Vagina (tissue), 2 donors: ENCODE data around the gene ADARB2. TPM values are rescaled to one million over a fixed set of nuclear protein-coding genes. Genes with fewer than 3 reads are reported as not detected.

Experiments
- DNase-seq, 2 donors: peaks; one replicate each; pipeline ENCODE4 v3.0.0-alpha.2; 2017; ENCODE audit errors: extremely low spot score in 2 of 2
- H3K27ac ChIP-seq: fragments of 200-600 bp; sonication (generic); one replicate; pipeline ENCODE4 v1.5.1; 2019
- H3K27me3 ChIP-seq: fragments of 200-600 bp; sonication (generic); one replicate; pipeline ENCODE4 v1.5.1; 2019
- H3K36me3 ChIP-seq, 2 donors: fragments of 200-600 bp; sonication (generic); one replicate each; pipeline ENCODE4 v1.5.1; 2017 to 2019
- H3K4me1 ChIP-seq: fragments of 200-600 bp; sonication (generic); one replicate; pipeline ENCODE4 v1.5.1; 2019
- H3K4me3 ChIP-seq, 2 donors: fragments of 200-600 bp; sonication (generic); 1 replicate in 1 of 2; 2 replicates in 1 of 2; pipeline ENCODE4 v1.5.1; 2016 to 2019
- H3K9me3 ChIP-seq: fragments of 200-600 bp; sonication (generic); one replicate; pipeline ENCODE4 v1.5.1; 2019
- CTCF ChIP-seq, 3 experiments: fragments of 450-650 bp in 2 of 3; fragments of 200-600 bp in 1 of 3; sonication (generic) in 1 of 3; IDR thresholded peaks; one replicate each; pipeline ENCODE4 v1.5.1; 2017 to 2019; ENCODE audit warnings: antibody characterized with exemption in 3 of 3, mild to moderate bottlenecking in 2 of 3, moderate library complexity in 2 of 3
- POLR2A ChIP-seq, 2 donors: fragments of 450-650 bp; IDR thresholded peaks; one replicate each; pipeline ENCODE4 v1.6.1; 2017; ENCODE audit warnings: antibody characterized with exemption in 2 of 2, mild to moderate bottlenecking in 2 of 2, moderate library complexity in 2 of 2
- POLR2AphosphoS5 ChIP-seq, 2 donors: sonication (generic); formaldehyde crosslinking; IDR thresholded peaks; one replicate each; pipeline ENCODE4 v1.9.0; 2017; ENCODE audit warnings: antibody characterized with exemption in 2 of 2, mild to moderate bottlenecking in 2 of 2, low read depth in 1 of 2; ENCODE audit not compliant: insufficient read depth in 1 of 2
- intact Hi-C: fragments of 100-400 bp; cut with DNase I; formaldehyde crosslinking; loops from one replicate; pipeline ENCODE4 v1.15.1; 2023
- total RNA-seq: library from RNA; depleted of rRNA; stranded (reverse); fragments of >200 nt; gene quantifications from one replicate; pipeline ENCODE4 v1.2.3, GENCODE V29; 2016

ADARB2 gene
- total RNA-seq, 1 donor from 2014 or later: 3.4 TPM

- H3K36me3 ChIP-seq: no peaks in the 10 kb centered on the region
- H3K27ac ChIP-seq: no peak overlapping the region
- TF ChIP-seq POLR2AphosphoS5 (IDR thresholded peaks at IDR 0.05; ENCODE audit: insufficient read depth in 1 of 2, low read depth in 1 of 2) (no peak), CTCF (IDR thresholded peaks at IDR 0.05) (no peak), POLR2A (IDR thresholded peaks at IDR 0.05) (no peak)
- H3K9me3 ChIP-seq: no peaks in the 10 kb centered on the region
- intact Hi-C loops: no loop called here
- no peaks in the 10 kb centered on the region for H3K4me1 ChIP-seq
- no peak for DNase-seq
- no peak overlapping the region for H3K4me3 ChIP-seq
- H3K27me3 ChIP-seq: no peaks in the 10 kb centered on the region
Measured at GRCh38 chr10:1678084-1678483, 59.2 kb downstream of the ADARB2 start.

GRCh38 chr10:1677307-1677939 is 59.9 kb downstream of the ADARB2 start:
- H3K4me3 ChIP-seq: no peak overlapping the region
- TF ChIP-seq POLR2AphosphoS5 (IDR thresholded peaks at IDR 0.05; ENCODE audit: insufficient read depth in 1 of 2, low read depth in 1 of 2): no peak
- no peak for TF ChIP-seq POLR2A (IDR thresholded peaks at IDR 0.05)
- no peak for TF ChIP-seq CTCF (IDR thresholded peaks at IDR 0.05)
- H3K36me3 ChIP-seq: no peaks in the 10 kb centered on the region
- intact Hi-C loops: no loop called here
- no peaks in the 10 kb centered on the region for H3K27me3 ChIP-seq
- no peaks in the 10 kb centered on the region for H3K9me3 ChIP-seq
- no peak for DNase-seq
- H3K27ac ChIP-seq: no peak overlapping the region
- no peaks in the 10 kb centered on the region for H3K4me1 ChIP-seq

- intact Hi-C loops: no loop called here
- H3K27ac ChIP-seq: no peak overlapping the region
- H3K27me3 ChIP-seq: no peaks in the 10 kb centered on the region
- DNase-seq: no peak
- TF ChIP-seq POLR2A (IDR thresholded peaks at IDR 0.05) (no peak), CTCF (IDR thresholded peaks at IDR 0.05) (no peak)
- no peaks in the 10 kb centered on the region for H3K9me3 ChIP-seq
- no peak overlapping the region for H3K4me3 ChIP-seq
- H3K36me3 ChIP-seq: no peaks in the 10 kb centered on the region
- H3K4me1 ChIP-seq: peaks cover 4% of the 10 kb centered on the region
Measured at GRCh38 chr10:1674501-1674900, 62.8 kb downstream of the ADARB2 start.

- intact Hi-C loops: no loop called here
- Histone ChIP-seq H3K4me1 (peaks cover 4% of the 10 kb centered on the region), H3K4me3 (no peak overlapping the region), H3K9me3 (no peaks in the 10 kb centered on the region), H3K27me3 (no peaks in the 10 kb centered on the region), H3K36me3 (no peaks in the 10 kb centered on the region), H3K27ac (no peak overlapping the region)
- no peak for DNase-seq
- TF ChIP-seq CTCF (IDR thresholded peaks at IDR 0.05) (no peak), POLR2A (IDR thresholded peaks at IDR 0.05) (no peak), POLR2AphosphoS5 (IDR thresholded peaks at IDR 0.05; ENCODE audit: insufficient read depth in 1 of 2, low read depth in 1 of 2) (no peak)
Measured at GRCh38 chr10:1673568-1674345, 63.6 kb downstream of the ADARB2 start.
